GM13977 (cell line): Measurements from ENCODE around the gene MCEE.
A peak's percentile ranks its signal among the peaks of the same experiment; 100 is the strongest.

ENCODE experiments used
- DNase-seq: peaks from one replicate; pipeline ENCODE4 v3.0.0; 2012; ENCODE audit warnings: low spot score
- in situ Hi-C: fragments of 300-500 bp; cut with MboI; formaldehyde crosslinking; loops from one replicate; pipeline ENCODE4 v1.12.0; 2022; ENCODE audit warnings: low sequenced_read_pairs, low pct_unique_long_range_greater_than_20kb, mixed read lengths, inconsistent platforms; ENCODE audit not compliant: unreplicated experiment
- TF ChIP-seq, protein P1 (sequence below): IDR thresholded peaks from 2 replicates; pipeline ENCODE4 v1.5.1; 2012; ENCODE audit warnings: mild to moderate bottlenecking, control low read depth; ENCODE audit not compliant: insufficient read depth; ENCODE audit errors: extremely low read depth, missing control alignments

The MCEE gene

DNA sequence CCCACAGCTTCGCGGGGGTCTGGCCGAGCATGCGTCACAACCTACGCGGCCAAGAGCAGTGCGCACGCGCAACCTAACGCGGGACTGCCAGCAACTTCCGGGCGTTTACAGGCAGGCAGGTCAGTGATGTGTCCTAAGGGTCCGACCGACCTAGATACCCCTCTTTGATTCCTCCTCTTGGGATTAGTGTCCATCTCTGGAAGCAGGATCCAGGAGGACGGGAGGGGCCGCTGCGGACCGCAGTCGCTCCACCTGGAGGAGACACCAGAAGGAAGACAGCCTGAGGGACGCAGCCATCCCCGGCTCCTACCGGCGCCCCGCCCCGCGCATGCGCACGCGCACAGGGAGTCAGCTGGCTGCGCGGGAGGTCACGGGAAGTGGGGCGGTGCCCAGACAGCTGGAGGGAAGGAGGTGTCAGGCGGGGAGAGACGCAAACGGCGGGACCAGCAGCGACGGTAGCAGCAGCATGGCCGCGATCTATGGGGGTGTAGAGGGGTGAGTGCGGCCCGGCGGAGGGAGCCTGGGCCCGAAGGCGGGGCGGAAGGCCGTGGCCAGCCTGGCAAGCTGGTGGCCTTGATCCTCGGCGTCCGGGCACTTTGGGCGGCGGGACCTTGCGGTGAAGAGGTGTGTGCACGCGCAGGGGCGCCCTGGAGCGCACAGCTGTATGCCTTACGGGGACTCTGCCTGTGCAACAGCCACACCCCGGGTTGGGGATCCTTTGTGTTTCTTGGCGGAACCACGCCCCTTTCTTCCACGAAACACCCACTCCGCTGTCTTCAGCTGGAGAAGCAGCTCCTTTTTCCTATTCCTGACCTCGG, 61.6 kb downstream of the MCEE start, which contains the start of gene NAGK:
Gene NAGK, plus strand, starts transcription at position 431 of the 818 bp plus-strand sequence. Its CDS starts 36 bp downstream, at position 467.
- in situ Hi-C loops = no loop called here
- TF ChIP-seq, protein P1, sequence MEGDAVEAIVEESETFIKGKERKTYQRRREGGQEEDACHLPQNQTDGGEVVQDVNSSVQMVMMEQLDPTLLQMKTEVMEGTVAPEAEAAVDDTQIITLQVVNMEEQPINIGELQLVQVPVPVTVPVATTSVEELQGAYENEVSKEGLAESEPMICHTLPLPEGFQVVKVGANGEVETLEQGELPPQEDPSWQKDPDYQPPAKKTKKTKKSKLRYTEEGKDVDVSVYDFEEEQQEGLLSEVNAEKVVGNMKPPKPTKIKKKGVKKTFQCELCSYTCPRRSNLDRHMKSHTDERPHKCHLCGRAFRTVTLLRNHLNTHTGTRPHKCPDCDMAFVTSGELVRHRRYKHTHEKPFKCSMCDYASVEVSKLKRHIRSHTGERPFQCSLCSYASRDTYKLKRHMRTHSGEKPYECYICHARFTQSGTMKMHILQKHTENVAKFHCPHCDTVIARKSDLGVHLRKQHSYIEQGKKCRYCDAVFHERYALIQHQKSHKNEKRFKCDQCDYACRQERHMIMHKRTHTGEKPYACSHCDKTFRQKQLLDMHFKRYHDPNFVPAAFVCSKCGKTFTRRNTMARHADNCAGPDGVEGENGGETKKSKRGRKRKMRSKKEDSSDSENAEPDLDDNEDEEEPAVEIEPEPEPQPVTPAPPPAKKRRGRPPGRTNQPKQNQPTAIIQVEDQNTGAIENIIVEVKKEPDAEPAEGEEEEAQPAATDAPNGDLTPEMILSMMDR = no peak

DNA sequence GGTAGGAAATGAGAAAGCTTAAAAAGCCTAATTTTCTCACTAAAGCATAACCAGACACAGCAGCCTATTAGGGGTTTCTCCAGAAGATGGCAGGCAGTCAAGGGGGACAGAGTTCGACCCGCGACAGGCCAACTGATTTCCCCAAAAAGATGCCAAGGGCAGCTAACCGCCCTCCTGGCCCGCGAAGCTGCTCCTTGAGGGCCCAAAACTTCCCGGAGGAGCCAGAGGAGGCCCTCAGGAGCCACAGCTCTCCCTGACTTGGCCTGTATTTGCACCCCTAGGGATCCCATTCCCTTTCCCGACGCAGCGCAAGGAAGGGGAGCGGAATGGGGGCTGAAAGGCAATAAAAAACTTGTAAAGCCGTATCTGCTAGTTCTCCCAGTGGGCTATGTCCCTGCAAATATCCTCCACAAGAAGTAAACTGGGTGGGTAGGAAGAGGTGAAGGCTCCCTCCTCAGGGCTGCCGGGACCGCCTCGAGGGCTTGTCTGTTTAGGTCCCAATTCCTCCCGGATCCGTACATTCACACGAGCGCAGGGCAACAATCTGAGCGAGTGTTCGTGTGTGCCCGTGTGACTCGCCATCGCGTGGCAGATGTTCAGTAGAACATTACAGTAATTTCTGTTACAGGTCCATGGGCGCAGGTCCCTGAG, 62.3 kb downstream of the MCEE start:
- TF ChIP-seq, protein P1 = peak; percentile 11
- DNase-seq = no peak
- in situ Hi-C loops = no loop called here

More for the DNA sequence above, 61.6 kb downstream of the MCEE start, which contains the start of gene NAGK:
- peak; percentile 94 for DNase-seq

DNA sequence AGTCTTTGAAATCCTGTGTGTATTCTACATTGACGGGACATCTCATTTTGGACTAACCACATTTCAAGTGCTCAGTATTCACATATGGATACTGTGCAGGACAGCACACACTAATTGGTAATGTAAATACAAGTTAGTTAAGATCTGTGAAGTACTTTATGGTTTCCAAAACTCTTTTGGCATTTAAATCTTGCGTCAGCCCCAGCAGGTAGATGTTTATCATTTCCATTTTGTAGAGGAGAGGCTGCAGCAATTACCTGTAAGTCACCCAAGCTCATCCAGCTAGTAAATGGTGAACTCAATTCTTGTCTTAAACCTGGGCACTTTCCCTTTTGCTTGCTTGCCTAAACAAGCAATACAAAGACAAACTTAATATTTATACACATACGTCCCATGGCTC, 63.2 kb downstream of the MCEE start:
- in situ Hi-C loops = no loop called here
- no peak for DNase-seq
- TF ChIP-seq, protein P1 = no peak

DNA sequence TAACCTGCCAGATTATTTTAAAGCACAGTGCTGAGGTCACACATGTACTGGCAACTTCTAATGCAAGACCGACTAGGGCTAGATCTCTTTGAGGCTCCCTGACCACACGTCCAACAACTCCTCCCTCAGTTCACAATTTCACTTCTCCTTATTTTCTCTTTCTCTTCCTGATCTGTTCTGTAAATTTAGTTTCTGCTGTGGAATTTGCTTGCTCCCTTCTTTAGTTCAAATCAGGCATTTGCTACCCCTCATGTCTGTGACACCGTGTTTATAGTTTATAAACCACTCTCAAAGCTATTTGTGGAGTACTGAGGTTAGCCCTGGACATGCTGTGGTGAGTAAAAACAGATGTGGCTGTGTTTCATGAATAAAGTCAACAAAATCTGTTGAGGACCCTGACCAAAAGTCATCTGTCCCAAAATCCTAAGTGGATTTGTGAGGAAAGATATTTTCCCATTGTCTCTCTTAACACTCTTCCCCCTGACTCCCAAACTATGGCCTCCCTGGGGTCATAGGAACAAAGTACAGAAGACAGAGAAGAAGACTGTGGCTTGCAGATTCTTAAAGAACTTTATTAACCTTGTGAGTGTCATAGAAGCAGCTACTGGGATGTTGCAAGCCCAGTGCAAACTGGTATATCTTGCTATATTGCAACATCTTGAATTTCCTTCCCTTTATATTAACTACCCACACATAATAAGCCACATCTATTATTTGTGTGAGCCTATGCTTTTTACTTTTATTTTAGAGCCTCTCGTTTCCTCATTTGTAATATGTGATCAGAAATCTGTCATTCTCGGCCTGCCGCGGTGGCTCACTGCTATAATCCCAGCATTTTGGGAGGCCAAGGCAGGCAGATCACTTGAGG, 65.0 kb downstream of the MCEE start:
- peak; percentile 49 for DNase-seq
- in situ Hi-C loops = no loop called here
- TF ChIP-seq, protein P1 = no peak

DNA sequence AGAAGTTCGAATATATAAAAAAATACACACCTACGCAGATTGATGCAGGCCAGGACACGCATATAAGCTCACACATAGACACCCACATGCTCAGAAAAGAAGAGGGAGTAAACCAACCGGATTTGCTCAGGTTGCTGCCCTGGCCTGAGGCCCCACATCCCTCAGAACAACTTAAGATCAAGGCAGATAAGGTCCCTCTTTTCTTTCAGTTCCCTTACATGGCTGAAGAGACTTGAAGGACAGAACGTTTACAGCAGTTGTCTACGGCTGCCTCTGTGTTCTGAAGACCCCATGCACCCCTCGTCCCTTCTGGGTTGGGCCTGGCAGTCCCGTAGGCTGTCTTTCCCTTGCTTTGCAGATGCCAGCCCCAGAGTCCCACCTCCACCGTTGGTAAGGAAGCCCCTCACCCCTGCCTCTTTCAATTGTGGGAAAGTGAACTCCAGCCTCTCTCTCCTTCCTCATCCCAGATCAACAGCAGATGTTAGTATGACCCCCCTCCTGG, 65.9 kb downstream of the MCEE start:
- peak; percentile 32 for DNase-seq
- in situ Hi-C loops = no loop called here
- TF ChIP-seq, protein P1 = no peak

DNA sequence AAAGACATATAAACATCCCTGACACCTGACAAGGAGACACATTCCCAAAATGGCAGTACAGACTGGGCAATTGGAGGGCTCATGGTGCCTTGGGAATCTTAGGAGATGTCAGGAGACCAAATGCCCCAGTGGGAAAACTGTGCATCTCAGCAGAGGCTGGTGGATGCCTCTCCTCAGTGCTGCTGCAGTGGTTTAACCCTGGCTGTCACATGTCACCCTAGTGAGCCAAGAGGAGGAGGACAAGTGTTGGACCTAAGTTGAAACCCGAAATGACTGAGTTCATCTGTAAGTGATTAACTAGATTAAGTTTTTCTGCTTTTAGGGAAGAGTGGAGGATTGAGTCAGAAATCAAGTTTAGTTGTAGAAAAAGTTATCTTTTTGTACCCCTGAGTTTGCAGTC, 66.8 kb downstream of the MCEE start:
- TF ChIP-seq, protein P1 = no peak
- no peak for DNase-seq
- in situ Hi-C loops = no loop called here
